ENCODE data around the gene HSFX2. TPM values are rescaled to one million over a fixed set of nuclear protein-coding genes. Genes with fewer than 3 reads are reported as not detected.

Gene HSFX2, protein sequence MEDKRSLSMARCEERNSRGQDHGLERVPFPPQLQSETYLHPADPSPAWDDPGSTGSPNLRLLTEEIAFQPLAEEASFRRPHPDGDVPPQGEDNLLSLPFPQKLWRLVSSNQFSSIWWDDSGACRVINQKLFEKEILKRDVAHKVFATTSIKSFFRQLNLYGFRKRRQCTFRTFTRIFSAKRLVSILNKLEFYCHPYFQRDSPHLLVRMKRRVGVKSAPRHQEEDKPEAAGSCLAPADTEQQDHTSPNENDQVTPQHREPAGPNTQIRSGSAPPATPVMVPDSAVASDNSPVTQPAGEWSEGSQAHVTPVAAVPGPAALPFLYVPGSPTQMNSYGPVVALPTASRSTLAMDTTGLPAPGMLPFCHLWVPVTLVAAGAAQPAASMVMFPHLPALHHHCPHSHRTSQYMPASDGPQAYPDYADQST
- not detected in 2 replicates for total RNA-seq

DNA sequence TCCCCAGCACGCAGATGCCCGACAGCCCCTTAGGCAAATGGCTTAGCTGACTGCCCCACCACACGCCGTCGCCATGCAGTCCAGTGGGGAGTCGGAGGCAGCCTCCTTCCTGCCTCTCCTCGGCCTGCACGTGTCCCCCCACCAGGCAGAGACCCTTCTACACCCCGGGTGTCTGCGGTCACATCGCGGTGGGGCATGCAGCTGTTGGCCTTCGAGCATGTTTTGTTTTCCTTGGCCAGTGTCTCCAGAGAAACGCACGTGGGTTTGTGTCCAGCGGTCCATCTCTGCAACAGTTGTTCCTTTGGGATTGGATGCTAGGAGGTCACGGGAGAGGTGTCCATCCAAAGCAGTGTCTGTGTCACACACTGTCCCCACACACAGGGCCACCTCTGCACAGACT lies at the start of gene HSFX2:
TSS of gene HSFX2 (minus strand) at position 101 of the 400 bp plus-strand sequence. CDS start 614 bp downstream, outside the sequence.

DNA sequence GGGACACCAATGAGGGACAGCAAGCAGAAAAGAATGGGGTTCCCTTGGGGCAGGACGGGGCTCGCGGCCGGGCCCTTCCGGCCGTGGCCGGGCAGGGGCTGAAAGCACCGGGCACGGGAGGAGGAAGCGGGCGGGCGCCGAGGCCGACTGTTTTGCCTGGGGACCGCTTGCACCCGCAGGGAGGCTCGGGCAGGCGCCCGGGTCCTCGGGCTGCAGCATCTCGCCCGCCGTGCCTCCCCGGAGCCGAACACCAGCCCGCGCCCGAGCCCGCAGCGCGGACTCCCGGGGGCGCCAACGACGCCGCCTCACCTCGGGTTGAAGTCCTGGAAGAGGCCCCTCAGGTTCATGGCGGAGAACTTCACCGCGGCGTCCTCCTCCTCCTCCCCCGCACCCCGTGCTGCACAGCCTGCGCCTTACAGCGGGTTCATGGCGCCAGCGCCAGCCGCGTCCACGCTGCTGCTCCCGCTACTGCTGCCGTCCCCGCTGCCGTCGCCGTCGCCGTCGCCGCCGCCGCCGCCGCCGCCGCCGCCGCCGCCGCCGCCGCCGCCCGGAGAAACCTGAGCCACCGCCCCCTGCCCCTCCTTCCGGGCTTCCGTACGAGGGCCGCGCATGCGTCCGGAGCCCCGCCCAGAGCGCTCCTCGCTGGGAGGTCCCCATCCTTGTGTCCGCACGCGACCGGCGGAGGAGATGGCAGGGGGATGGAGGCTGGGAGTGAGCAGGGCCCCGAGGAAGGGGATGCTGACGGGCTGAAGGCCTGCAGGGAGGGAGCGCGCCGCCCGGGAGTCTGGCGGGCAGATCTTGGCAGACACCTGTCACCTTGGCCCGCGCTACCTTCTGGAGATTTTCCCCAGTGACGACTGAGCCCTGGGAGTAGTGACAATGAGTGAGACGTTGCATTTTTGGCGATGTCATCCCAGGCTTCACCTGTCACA lies 36.4 kb upstream of the HSFX2 start, which contains the start of gene TMEM185A:
TSS of gene TMEM185A (minus strand) at position 559 of the 932 bp plus-strand sequence. CDS start at position 347, 212 bp downstream.

DNA sequence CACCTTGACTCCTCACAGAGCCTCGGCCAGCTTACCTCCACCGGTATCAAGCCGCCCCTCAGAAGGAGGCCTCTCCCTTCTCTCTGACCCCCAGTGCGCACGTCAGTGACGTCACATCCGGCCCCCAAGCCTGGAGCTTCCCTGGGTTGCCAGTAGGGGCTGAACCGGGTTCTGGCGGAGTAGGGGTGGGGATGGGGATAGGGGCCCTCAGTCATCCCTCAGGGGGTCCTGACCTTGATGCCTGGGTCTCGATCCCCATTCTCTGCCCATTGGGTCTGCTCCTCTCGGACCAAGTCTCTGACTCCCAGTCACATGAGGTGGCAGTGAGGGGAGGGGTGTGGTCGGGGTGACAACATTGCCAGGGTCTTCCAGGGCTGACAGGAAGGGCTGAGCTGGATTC lies 7.8 kb downstream of the HSFX2 start, which contains the start of gene MAGEA9B:
TSS of gene MAGEA9B (minus strand) at position 101 of the 400 bp plus-strand sequence. CDS start 4,280 bp downstream, outside the sequence.

DNA sequence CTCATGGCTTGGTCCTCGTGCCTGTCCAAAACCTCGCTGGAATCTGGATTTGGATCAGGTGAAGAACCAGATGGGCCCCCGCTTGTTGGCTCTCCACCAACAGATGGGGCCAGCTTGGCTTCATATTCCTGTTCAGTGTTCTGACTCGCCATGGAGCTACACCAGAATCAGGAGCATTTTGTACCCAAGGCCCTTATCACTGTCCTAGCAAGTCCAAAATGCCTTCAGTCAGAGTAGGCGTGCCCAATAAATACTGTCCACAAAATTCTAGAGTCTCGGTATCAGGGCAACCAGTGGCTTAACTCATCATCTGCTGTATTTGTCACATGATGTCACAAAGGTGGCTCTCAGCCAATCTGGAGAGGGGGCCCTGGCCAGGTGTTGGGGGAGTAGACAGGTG lies 45.4 kb downstream of the HSFX2 start, which contains the start of gene HSFX3:
TSS of gene HSFX3 (minus strand) at position 224 of the 400 bp plus-strand sequence. CDS start at position 152, 72 bp downstream.

Other genes starting within 250 kb of the HSFX2 start
- gene IDS, start 90.0 kb downstream of the HSFX2 start, total RNA-seq = 34.4 and 59.9 TPM in 2 replicates
- gene EOLA1, start 54.3 kb downstream of the HSFX2 start, total RNA-seq = 14.9 and 16.0 TPM in 2 replicates
- gene HSFX3, start 45.4 kb downstream of the HSFX2 start, total RNA-seq = not detected in 2 replicates
- gene MAGEA9B, start 7.9 kb downstream of the HSFX2 start, total RNA-seq = not detected in 2 replicates
- gene TMEM185A, start 36.5 kb upstream of the HSFX2 start, total RNA-seq = 16.2 and 18.9 TPM in 2 replicates
- gene MAGEA11, start 116.7 kb upstream of the HSFX2 start, total RNA-seq = not detected in 2 replicates
- gene HSFX1, start 178.8 kb upstream of the HSFX2 start, total RNA-seq = 1.00 TPM in 2 replicates
- gene MAGEA9, start 186.6 kb upstream of the HSFX2 start, total RNA-seq = not detected in 2 replicates